Peyer's patch (tissue), 4 donors: Measurements from ENCODE around the gene AMBRA1.

Source experiments
- POLR2A ChIP-seq, 2 donors: fragments of 450-650 bp; IDR thresholded peaks; one replicate each; pipeline ENCODE4 v1.5.1; 2017; ENCODE audit warnings: antibody characterized with exemption in 2 of 2, mild to moderate bottlenecking in 2 of 2, moderate library complexity in 2 of 2
- TF ChIP-seq, protein P1 (sequence below), 6 experiments: fragments of 450-650 bp in 4 of 6; fragments of 200-600 bp in 2 of 6; sonication (generic) in 1 of 6; IDR thresholded peaks; one replicate each; pipeline ENCODE4 v1.5.1; 2017 to 2019; ENCODE audit warnings: antibody characterized with exemption in 6 of 6, mild to moderate bottlenecking in 3 of 6, moderate library complexity in 1 of 6

GRCh38 chr11:46630237-46630636 is 36.4 kb upstream of the AMBRA1 start:
- TF ChIP-seq POLR2A (IDR thresholded peaks at IDR 0.05), result no peak
- TF ChIP-seq, protein P1, sequence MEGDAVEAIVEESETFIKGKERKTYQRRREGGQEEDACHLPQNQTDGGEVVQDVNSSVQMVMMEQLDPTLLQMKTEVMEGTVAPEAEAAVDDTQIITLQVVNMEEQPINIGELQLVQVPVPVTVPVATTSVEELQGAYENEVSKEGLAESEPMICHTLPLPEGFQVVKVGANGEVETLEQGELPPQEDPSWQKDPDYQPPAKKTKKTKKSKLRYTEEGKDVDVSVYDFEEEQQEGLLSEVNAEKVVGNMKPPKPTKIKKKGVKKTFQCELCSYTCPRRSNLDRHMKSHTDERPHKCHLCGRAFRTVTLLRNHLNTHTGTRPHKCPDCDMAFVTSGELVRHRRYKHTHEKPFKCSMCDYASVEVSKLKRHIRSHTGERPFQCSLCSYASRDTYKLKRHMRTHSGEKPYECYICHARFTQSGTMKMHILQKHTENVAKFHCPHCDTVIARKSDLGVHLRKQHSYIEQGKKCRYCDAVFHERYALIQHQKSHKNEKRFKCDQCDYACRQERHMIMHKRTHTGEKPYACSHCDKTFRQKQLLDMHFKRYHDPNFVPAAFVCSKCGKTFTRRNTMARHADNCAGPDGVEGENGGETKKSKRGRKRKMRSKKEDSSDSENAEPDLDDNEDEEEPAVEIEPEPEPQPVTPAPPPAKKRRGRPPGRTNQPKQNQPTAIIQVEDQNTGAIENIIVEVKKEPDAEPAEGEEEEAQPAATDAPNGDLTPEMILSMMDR (IDR thresholded peaks at IDR 0.05), result no peak
